GM12878 (cell line): ENCODE results near the gene G6PC1. TPM values are rescaled to one million over a fixed set of nuclear protein-coding genes. Genes with fewer than 3 reads are reported as not detected.
"Not testable (repeated sequence)": the region's sequence is repeated elsewhere in the genome, so short reads cannot be mapped to it uniquely, and the experiment has no call there.

Experiments
- ATAC-seq: fragments of 200-7000 bp; cut with Tn5 transposase; 3 replicates; pipeline ENCODE4 v1.9.1; 2020; ENCODE audit warnings: mild to moderate bottlenecking, moderate library complexity
- BruUV-seq: library from RNA; stranded (reverse); fragments of 400-500 nt; replicated peaks from 2 replicates; lab custom pipeline; 2021; lab: Mats Ljungman, UMichigan
- CTCF ChIA-PET: fragments of 300-600 bp; sonication (Branson Sonifier 250); formaldehyde crosslinking; extraction: SDS; loops from one replicate; lab custom pipeline; 2021; ENCODE audit warnings: inconsistent platforms; lab: Yijun Ruan, JAX
- POLR2A ChIA-PET: fragments of 350-600 bp; formaldehyde crosslinking; extraction: SDS; loops from one replicate; lab custom pipeline; 2021; ENCODE audit warnings: inconsistent platforms; lab: Charles Lee
- RAD21 ChIA-PET: fragments of 300-600 bp; sonication (Branson Sonifier 250); formaldehyde crosslinking; loops from one replicate; lab custom pipeline; 2023; ENCODE audit warnings: antibody characterized with exemption; ENCODE audit not compliant: unreplicated experiment; lab: Charles Lee
- SMC1A ChIA-PET: fragments of 300-600 bp; sonication (Branson Sonifier 250); formaldehyde crosslinking; loops from one replicate; lab custom pipeline; 2023; ENCODE audit not compliant: unreplicated experiment, uncharacterized antibody; lab: Charles Lee
- DNase-seq: peaks from one replicate; pipeline ENCODE4 v3.0.0-alpha.2; 2011; ENCODE audit warnings: low read depth, low spot score
- FAIRE-seq: peaks from 3 replicates; lab custom pipeline; 2011; peaks lifted over from hg19 to GRCh38; lab: Jason Lieb, UNC
- H2AFZ ChIP-seq: 2 replicates; pipeline ENCODE4 v1.6.0; 2011; ENCODE audit warnings: low read depth, low read length, control low read depth; ENCODE audit not compliant: control insufficient read depth
- H3K27ac ChIP-seq: 2 replicates; pipeline ENCODE4 v1.5.1; 2011; ENCODE audit warnings: control low read depth; ENCODE audit not compliant: control insufficient read depth, insufficient read depth
- H3K27me3 ChIP-seq, 2 experiments: replicated peaks in 1 of 2; 2 replicates each; pipeline versions ENCODE4 v1.6.0 to v1.6.1; 2011; ENCODE audit warnings: low read length in 1 of 2; ENCODE audit not compliant: control insufficient read depth in 2 of 2, insufficient read depth in 2 of 2
- H3K36me3 ChIP-seq, 2 experiments: 2 replicates each; pipeline ENCODE4 v1.5.1; 2011; ENCODE audit warnings: low read length in 1 of 2; ENCODE audit not compliant: control insufficient read depth in 2 of 2, insufficient read depth in 2 of 2
- H3K4me1 ChIP-seq: 2 replicates; pipeline ENCODE4 v1.6.1; 2011; ENCODE audit warnings: mild to moderate bottlenecking, low read length, moderate library complexity, mixed read lengths; ENCODE audit not compliant: control insufficient read depth, insufficient read depth
- H3K4me2 ChIP-seq: 2 replicates; pipeline ENCODE4 v1.6.0; 2011; ENCODE audit warnings: control low read depth; ENCODE audit not compliant: control insufficient read depth, insufficient read depth
- H3K4me3 ChIP-seq: fragments of 200-600 bp; sonication (generic); 2 replicates; pipeline ENCODE4 v1.5.1; 2016
- H3K79me2 ChIP-seq: 2 replicates; pipeline ENCODE4 v1.6.0; 2011; ENCODE audit warnings: low read length; ENCODE audit not compliant: control insufficient read depth, insufficient read depth
- H3K9ac ChIP-seq: 2 replicates; pipeline ENCODE4 v1.8.0; 2011; ENCODE audit warnings: low read length, control low read depth, mixed read lengths; ENCODE audit not compliant: control insufficient read depth, insufficient read depth
- H3K9me3 ChIP-seq: replicated peaks from 3 replicates; pipeline ENCODE4 v1.5.1; 2011; ENCODE audit warnings: mild to moderate bottlenecking, low read length; ENCODE audit not compliant: control insufficient read depth, insufficient read depth
- H4K20me1 ChIP-seq: 2 replicates; pipeline ENCODE4 v1.6.0; 2011; ENCODE audit not compliant: control insufficient read depth, insufficient read depth
- BCL11A ChIP-seq: IDR thresholded peaks from 2 replicates; pipeline ENCODE4 v1.6.1; 2011; ENCODE audit warnings: low read depth, low read length
- BMI1 ChIP-seq: fragments of 450-650 bp; IDR thresholded peaks from 2 replicates; pipeline ENCODE4 v1.6.1; 2016; ENCODE audit warnings: mild to moderate bottlenecking, moderate library complexity, borderline replicate concordance
- CBX3 ChIP-seq: fragments of 200-600 bp; sonication (generic); IDR thresholded peaks from 2 replicates; pipeline ENCODE4 v1.6.1; 2016; ENCODE audit warnings: low read depth, borderline replicate concordance
- IKZF2 ChIP-seq, 2 experiments: fragments of 450-650 bp; IDR thresholded peaks; 2 replicates each; pipeline ENCODE4 v1.6.1; 2017; ENCODE audit warnings: mild to moderate bottlenecking in 2 of 2, moderate library complexity in 2 of 2
- MYC ChIP-seq: IDR thresholded peaks from 2 replicates; pipeline ENCODE4 v1.6.1; 2011; ENCODE audit warnings: mild to moderate bottlenecking, low read length, moderate library complexity, inconsistent platforms; ENCODE audit not compliant: insufficient read depth, insufficient replicate concordance, insufficient read length, severe bottlenecking
- NFYB ChIP-seq: IDR thresholded peaks from 2 replicates; pipeline ENCODE4 v1.6.1; 2011; ENCODE audit warnings: low read depth, mild to moderate bottlenecking, low read length, improper control_type of control experiment, moderate library complexity; ENCODE audit not compliant: insufficient read depth
- NR2C2 ChIP-seq: IDR thresholded peaks from 2 replicates; pipeline ENCODE4 v1.6.1; 2011; ENCODE audit warnings: borderline replicate concordance, low read depth; ENCODE audit not compliant: control insufficient read depth, insufficient read length
- POLR2AphosphoS2 ChIP-seq: IDR thresholded peaks from 2 replicates; pipeline ENCODE4 v1.6.1; 2011; ENCODE audit warnings: low read depth, mild to moderate bottlenecking, low read length, improper control_type of control experiment, moderate library complexity
- TCF3 ChIP-seq: IDR thresholded peaks from 2 replicates; pipeline ENCODE4 v1.6.1; 2012; ENCODE audit warnings: low read depth, mild to moderate bottlenecking, low read length, borderline replicate concordance; ENCODE audit not compliant: insufficient read depth
- WGBS: methylation state at CpG from one replicate; pipeline ENCODE4 v1.1.6; 2016; ENCODE audit warnings: low lambda C conversion rate; ENCODE audit not compliant: insufficient replicate concordance, insufficient coverage; ENCODE audit errors: missing lambda C conversion rate; 5-methylcytosine and 5-hydroxymethylcytosine counted together
- in situ Hi-C: fragments of 300-500 bp; cut with MboI; formaldehyde crosslinking; loops from 9 replicates; pipeline ENCODE4 v1.14.3; 2018; ENCODE audit warnings: mixed read lengths
- intact Hi-C: fragments of 100-400 bp; cut with micrococcal nuclease; formaldehyde crosslinking; loops from one replicate; pipeline ENCODE4 v1.14.2; 2022; ENCODE audit not compliant: unreplicated experiment
- polyA plus RNA-seq, 11 experiments: library from polyadenylated mRNA; depleted of rRNA in 4 of 11; unstranded in 6 of 11; stranded (reverse) in 5 of 11; fragments of >200 nt; fragmentation: Nextera tagmentation in 4 of 11; fragmentation: Illumina TruSeq in 1 of 11; extraction: Ambion mirVana in 4 of 11; extraction: Trizol in 1 of 11; gene quantifications; 1 replicate in 1 of 11; 2 replicates in 10 of 11; pipeline versions ENCODE4 v1.2.1 to v1.2.3, GENCODE V29; 2011 to 2016; ENCODE audit warnings: inconsistent platforms in 2 of 11, missing spikeins in 2 of 11, low read depth in 1 of 11
- total RNA-seq, 4 experiments: library from RNA; depleted of rRNA in 3 of 4; stranded (reverse); fragments of >200 nt in 3 of 4; fragmentation: Illumina TruSeq in 1 of 4; extraction: Trizol in 1 of 4; gene quantifications; 2 replicates each; pipeline versions ENCODE4 v1.2.1 to v1.2.3, GENCODE V29; 2013 to 2021
- TF ChIP-seq, protein P1 (sequence below): fragments of 450-650 bp; formaldehyde crosslinking; IDR thresholded peaks from 2 replicates; pipeline ENCODE4 v1.5.0; 2022; ENCODE audit warnings: mild to moderate bottlenecking, missing genetic modification characterization

Gene G6PC1
- total and polyA plus RNA-seq, 10 of the 15 experiments (the other 5 are each of a cell fraction or from before 2014, with no cell fraction given), result not detected

DNA sequence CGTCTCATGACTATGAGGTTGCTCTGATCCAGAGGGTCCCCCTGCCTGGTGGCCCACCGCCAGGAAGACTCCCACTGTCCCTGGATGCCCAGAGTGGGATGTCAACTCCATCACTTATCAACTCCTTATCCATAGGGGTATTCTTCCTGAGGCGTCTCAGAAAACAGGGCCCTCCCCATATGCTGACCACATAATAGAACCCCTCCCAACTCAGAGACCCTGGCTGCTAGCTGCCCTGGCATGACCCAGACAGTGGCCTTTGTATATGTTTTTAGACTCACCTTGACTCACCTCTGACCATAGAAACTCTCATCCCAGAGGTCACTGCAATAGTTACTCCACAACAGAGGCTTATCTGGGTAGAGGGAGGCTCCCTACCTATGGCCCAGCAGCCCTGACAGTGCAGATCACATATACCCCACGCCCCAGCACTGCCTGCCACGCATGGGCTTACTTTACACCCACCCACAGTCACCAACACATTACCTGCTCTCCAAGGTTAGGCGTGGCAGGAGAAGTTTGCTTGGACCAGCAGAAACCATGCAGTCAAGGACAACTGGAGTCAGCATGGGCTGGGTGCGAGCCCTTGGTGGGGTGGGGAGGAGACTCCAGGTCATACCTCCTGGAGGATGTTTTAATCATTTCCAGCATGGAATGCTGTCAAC lies 2.3 kb upstream of the G6PC1 start (continued):
- TF ChIP-seq NR2C2, result no peak

DNA sequence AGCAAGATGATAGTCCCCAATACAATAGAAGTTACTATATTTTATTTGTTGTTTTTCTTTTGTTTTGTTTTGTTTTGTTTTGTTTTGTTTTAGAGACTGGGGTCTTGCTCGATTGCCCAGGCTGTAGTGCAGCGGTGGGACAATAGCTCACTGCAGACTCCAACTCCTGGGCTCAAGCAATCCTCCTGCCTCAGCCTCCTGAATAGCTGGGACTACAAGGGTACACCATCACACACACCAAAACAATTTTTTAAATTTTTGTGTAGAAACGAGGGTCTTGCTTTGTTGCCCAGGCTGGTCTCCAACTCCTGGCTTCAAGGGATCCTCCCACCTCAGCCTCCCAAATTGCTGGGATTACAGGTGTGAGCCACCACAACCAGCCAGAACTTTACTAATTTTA lies 618 bp upstream of the G6PC1 start:
- H3K27ac ChIP-seq, H2AFZ ChIP-seq, DNase-seq, FAIRE-seq, H3K4me2 ChIP-seq, H3K4me1 ChIP-seq, CTCF ChIA-PET, intact Hi-C loops, RAD21 ChIA-PET, POLR2A ChIA-PET, ATAC-seq, BruUV-seq, H3K9ac ChIP-seq, H3K4me3 ChIP-seq, H3K27me3 ChIP-seq, H3K36me3 ChIP-seq, H3K9me3 ChIP-seq, in situ Hi-C loops, H3K79me2 ChIP-seq, H4K20me1 ChIP-seq, SMC1A ChIA-PET: not testable (repeated sequence)
- WGBS, result 7% methylated on average over 3 of the region's 3 CpGs

DNA sequence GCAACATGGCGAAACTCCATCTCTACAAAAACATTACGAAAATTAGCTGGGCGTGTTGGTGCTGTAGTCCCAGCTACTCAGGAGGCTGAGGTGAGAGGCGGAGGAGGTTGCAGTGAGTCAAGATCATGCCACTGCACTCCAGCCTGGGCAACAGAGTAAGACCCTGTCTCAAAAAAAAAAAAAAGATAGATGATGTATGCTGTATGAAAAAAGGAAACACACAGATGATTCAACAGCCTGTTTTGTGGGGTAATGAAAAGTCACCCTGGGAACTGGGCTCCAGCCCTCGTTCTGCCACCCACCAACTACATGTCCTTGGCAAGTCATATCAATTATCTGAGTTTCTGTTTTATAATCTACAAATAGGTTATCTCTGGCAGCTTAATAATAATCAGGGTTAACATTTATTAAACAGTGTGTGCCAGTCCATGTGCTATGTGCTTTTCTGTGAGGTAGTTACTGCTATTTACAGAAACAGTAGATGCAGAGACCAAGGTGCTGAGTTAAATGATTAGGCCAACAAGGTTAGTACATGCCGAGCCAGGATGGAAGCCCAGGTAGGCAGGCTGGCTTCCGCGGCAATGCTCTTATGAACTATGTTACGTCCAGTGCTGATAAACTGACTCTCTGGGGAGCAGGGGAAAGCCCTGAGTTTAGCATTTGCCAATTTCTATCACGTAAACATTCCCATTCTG lies 1.1 kb downstream of the G6PC1 start:
- Histone ChIP-seq H3K27me3 (no peaks in the 10 kb centered on the region), H3K9ac (no peak overlapping the region), H2AFZ (no peak overlapping the region), H3K27ac (no peak overlapping the region), H3K36me3 (no peaks in the 10 kb centered on the region), H3K4me3 (no peak overlapping the region), H3K79me2 (no peaks in the 10 kb centered on the region), H3K9me3 (no peaks in the 10 kb centered on the region), H3K4me1 (no peaks in the 10 kb centered on the region), H4K20me1 (no peaks in the 10 kb centered on the region), H3K4me2 (no peak overlapping the region)
- 50% methylated on average over 10 of the region's 10 CpGs for WGBS
- intact Hi-C loops, result no loop called here
- FAIRE-seq (no peak), ATAC-seq (no peak), DNase-seq (no peak)
- CTCF ChIA-PET, result interaction anchor here (0.6 kb wide), 2 partner anchors 47 to 96 kb away, joined by 3 to 4 read pairs; no protein-coding TSS in a partner anchor
- no TSS peak for BruUV-seq
- TF ChIP-seq BMI1 (no peak), TCF3 (no peak), BCL11A (no peak), MYC (no peak), IKZF2 (IDR thresholded peaks at IDR 0.05) (no peak), POLR2AphosphoS2 (no peak), NFYB (no peak), CBX3 (no peak)
- TF ChIP-seq, protein P1, sequence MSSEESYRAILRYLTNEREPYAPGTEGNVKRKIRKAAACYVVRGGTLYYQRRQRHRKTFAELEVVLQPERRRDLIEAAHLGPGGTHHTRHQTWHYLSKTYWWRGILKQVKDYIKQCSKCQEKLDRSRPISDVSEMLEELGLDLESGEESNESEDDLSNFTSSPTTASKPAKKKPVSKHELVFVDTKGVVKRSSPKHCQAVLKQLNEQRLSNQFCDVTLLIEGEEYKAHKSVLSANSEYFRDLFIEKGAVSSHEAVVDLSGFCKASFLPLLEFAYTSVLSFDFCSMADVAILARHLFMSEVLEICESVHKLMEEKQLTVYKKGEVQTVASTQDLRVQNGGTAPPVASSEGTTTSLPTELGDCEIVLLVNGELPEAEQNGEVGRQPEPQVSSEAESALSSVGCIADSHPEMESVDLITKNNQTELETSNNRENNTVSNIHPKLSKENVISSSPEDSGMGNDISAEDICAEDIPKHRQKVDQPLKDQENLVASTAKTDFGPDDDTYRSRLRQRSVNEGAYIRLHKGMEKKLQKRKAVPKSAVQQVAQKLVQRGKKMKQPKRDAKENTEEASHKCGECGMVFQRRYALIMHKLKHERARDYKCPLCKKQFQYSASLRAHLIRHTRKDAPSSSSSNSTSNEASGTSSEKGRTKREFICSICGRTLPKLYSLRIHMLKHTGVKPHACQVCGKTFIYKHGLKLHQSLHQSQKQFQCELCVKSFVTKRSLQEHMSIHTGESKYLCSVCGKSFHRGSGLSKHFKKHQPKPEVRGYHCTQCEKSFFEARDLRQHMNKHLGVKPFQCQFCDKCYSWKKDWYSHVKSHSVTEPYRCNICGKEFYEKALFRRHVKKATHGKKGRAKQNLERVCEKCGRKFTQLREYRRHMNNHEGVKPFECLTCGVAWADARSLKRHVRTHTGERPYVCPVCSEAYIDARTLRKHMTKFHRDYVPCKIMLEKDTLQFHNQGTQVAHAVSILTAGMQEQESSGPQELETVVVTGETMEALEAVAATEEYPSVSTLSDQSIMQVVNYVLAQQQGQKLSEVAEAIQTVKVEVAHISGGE, result no peak
- SMC1A ChIA-PET, result no interaction called here
- in situ Hi-C loops, result no loop called here
- POLR2A ChIA-PET, result no interaction called here
- RAD21 ChIA-PET, result no interaction called here
